ENCODE measurements around the gene SCRN1. TPM values are rescaled to one million over a fixed set of nuclear protein-coding genes. Genes with fewer than 3 reads are reported as not detected.

The SCRN1 gene
- total and polyA plus RNA-seq, 2 of the 4 experiments (the other 2 are of a cell fraction), result 57.1 to 124 TPM

- no TSS peak for BruUV-seq (replicated peaks)
- Histone ChIP-seq H3K79me1 (ENCODE audit: low read depth in 1 of 2, low read length in 2 of 2) (no peaks in the 10 kb centered on the region), H3K14ac (replicated peaks; ENCODE audit: low read depth, low read length) (no peak overlapping the region), H3K4me2 (ENCODE audit: low read depth, low read length) (no peak overlapping the region), H3K4me1 (ENCODE audit: control insufficient read depth, insufficient read depth, low read length) (no peaks in the 10 kb centered on the region), H3K56ac (ENCODE audit: extremely low read depth, insufficient read depth, low read length) (no peak overlapping the region), H3K23ac (ENCODE audit: low read depth, low read length) (no peak overlapping the region), H2BK20ac (ENCODE audit: low read depth, low read length) (no peak overlapping the region), H3K27me3 (ENCODE audit: control insufficient read depth, insufficient read depth, low read length) (peaks cover 46% of the 10 kb centered on the region), H2BK5ac (ENCODE audit: low read depth, low read length, poor library complexity, severe bottlenecking) (no peak overlapping the region), H4K20me1 (ENCODE audit: insufficient read depth, low read length) (no peaks in the 10 kb centered on the region), H3K4me3 (ENCODE audit: insufficient read depth, low read depth, low read length) (no peak overlapping the region), H3K27ac (ENCODE audit: insufficient read depth, low read length) (no peak overlapping the region), H2AFZ (replicated peaks; ENCODE audit: low read length, poor library complexity) (no peak overlapping the region), H3K4ac (ENCODE audit: low read depth, low read length) (no peak overlapping the region), H3K18ac (ENCODE audit: low read depth, low read length) (no peak overlapping the region), H4K8ac (ENCODE audit: low read depth in 2 of 2, low read length in 2 of 2) (no peak overlapping the region), H3K9me1 (ENCODE audit: insufficient read depth, low read length) (no peaks in the 10 kb centered on the region), H2AK5ac (ENCODE audit: low read depth, low read length) (no peak overlapping the region), H3K9me3 (ENCODE audit: control insufficient read depth, insufficient read depth, low read length) (no peaks in the 10 kb centered on the region), H2BK120ac (ENCODE audit: low read depth, low read length) (no peak overlapping the region), H2BK15ac (ENCODE audit: low read depth, low read length) (no peak overlapping the region), H2AK9ac (replicated peaks; ENCODE audit: low read depth, low read length, poor library complexity) (no peak overlapping the region), H3K9ac (ENCODE audit: low read depth, low read length) (no peak overlapping the region), H3K36me3 (ENCODE audit: control insufficient read depth, insufficient read depth, low read length) (no peaks in the 10 kb centered on the region), H4K91ac (ENCODE audit: insufficient read depth, low read depth, low read length) (no peak overlapping the region), H4K5ac (ENCODE audit: low read depth, low read length) (no peak overlapping the region)
- POLR2A ChIA-PET (ENCODE audit: unreplicated experiment), result no interaction called here
- in situ Hi-C loops (cut with MboI; ENCODE audit: low sequenced_read_pairs) (no loop called here), dilution Hi-C loops (cut with HindIII; ENCODE audit: low sequenced_read_pairs, unreplicated experiment) (no loop called here), intact Hi-C loops (cut with micrococcal nuclease) (no loop called here)
- DNase-seq (no peak), ATAC-seq (ENCODE audit: low read depth) (no peak)
- CTCF ChIA-PET, result no interaction called here
- no CpG with 5 or more reads among the region's 2 CpGs for WGBS, 2 experiments (ENCODE audit: extremely low coverage in 2 of 2, insufficient read length in 1 of 2)
- TF ChIP-seq USF2 (IDR thresholded peaks at IDR 0.05; ENCODE audit: low read depth, low read length) (no peak), POLR2A (IDR thresholded peaks at IDR 0.05; ENCODE audit: low read depth, low read length) (no peak), MAZ (IDR thresholded peaks at IDR 0.05; ENCODE audit: borderline replicate concordance, low read depth, low read length) (no peak), MAFK (IDR thresholded peaks at IDR 0.05; ENCODE audit: low read depth, low read length) (no peak), SMC3 (IDR thresholded peaks at IDR 0.05; ENCODE audit: low read depth, low read length) (no peak), CHD1 (IDR thresholded peaks at IDR 0.05; ENCODE audit: low read depth, low read length) (no peak), MXI1 (IDR thresholded peaks at IDR 0.05; ENCODE audit: borderline replicate concordance, low read depth, low read length) (no peak), RCOR1 (IDR thresholded peaks at IDR 0.05; ENCODE audit: insufficient replicate concordance, low read length) (no peak)
These were observed 102.8 kb downstream of the SCRN1 start for GRCh38 chr7:29886827-29887226.

Measured in IMR-90 (cell line).